D721Med (cell line): ENCODE results near the gene SLC25A34.

Source experiments
- DNase-seq: peaks from one replicate; pipeline ENCODE4 v3.0.0; 2011; ENCODE audit warnings: low spot score; ENCODE audit not compliant: insufficient read length
- FAIRE-seq: peaks from 2 replicates; lab custom pipeline; 2011; peaks lifted over from hg19 to GRCh38; lab: Jason Lieb, UNC
- CTCF ChIP-seq: IDR thresholded peaks from 2 replicates; pipeline ENCODE4 v1.5.1; 2012; ENCODE audit warnings: mild to moderate bottlenecking, control low read depth; ENCODE audit not compliant: insufficient read depth; ENCODE audit errors: missing control alignments

SLC25A34 gene

GRCh38 chr1:15712168-15712567 is 23.9 kb upstream of the SLC25A34 start:
- no peak for DNase-seq
- TF ChIP-seq CTCF: no peak
- FAIRE-seq: no peak

DNA sequence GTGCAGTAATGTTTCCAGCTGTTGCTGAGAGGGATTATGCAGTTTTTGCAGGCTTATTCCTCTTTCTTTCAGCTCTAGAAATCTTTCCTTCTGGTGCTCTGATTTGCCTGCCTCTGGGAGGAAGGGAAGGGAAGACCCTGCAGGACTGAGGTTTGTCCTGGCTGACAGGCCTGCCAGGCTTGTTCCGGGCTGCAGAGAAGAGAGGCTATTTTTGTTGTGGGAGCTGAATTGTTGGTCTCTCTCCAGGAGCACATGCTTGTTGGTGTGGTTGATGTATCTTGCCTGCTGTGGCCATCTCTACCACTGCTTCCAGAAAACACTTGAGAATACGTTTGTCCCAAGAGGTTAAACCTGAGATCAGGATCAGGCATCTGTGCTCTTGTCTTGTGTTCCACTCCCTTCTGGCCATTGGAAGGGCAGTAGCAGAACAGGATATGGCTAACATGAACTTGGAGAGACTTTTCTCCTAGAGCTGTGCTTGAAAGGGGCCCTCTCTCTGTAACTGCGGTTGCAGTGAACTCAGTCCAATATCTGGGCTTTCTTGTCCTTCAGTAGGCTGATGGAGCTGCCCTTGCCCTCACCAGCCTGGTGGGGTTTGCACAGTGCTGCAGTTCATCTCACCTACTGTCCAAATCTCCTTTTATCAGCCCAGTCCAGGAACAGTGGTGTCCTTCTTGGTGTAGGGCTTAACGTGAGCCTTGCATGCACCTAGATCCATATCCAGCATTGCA is 21.5 kb upstream of the SLC25A34 start:
- no peak for FAIRE-seq
- DNase-seq: no peak
- no peak for TF ChIP-seq CTCF

DNA sequence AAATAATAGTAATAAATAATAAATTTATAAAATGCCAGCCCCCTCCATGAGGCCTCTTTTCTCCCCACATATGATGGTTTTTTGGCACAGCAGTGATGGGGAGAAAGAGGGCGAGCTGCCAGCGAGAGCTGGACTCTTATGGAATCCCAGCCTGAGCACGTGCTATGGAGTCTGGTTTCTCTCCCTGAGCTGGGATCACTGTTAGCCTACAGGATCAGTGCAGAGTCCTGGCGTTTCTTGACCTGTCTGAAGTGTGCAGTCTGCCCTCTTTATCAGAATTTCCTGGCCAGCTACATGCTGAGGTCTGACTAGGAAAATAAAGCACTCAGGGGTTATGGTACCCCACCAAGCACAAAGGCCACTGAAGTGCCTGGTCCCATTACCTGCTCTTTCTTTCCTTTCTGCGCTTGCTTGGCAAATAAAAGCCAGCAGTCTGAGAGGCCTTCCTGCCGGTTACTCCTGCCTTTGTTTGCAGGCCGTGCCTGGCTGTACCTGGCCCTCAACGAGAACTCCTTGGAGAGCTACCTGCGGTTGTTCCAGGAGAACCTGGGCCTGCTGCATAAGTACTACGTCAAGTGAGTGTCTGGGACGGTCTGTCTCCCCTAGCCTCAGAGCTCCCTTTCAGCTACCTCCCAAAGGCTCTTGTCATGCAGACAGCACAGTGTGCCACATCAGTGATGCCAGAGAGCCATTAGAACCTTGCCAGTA is 18.5 kb upstream of the SLC25A34 start:
- DNase-seq (no peak), FAIRE-seq (no peak)
- no peak for TF ChIP-seq CTCF

- DNase-seq: no peak
- FAIRE-seq: no peak
Observed at GRCh38 chr1:15718199-15718601, 17.9 kb upstream of the SLC25A34 start.

GRCh38 chr1:15719381-15720120 is 16.5 kb upstream of the SLC25A34 start:
- TF ChIP-seq CTCF: no peak
- FAIRE-seq: no peak
- DNase-seq: no peak

More at GRCh38 chr1:15718199-15718601, 17.9 kb upstream of the SLC25A34 start:
- no peak for TF ChIP-seq CTCF

DNA sequence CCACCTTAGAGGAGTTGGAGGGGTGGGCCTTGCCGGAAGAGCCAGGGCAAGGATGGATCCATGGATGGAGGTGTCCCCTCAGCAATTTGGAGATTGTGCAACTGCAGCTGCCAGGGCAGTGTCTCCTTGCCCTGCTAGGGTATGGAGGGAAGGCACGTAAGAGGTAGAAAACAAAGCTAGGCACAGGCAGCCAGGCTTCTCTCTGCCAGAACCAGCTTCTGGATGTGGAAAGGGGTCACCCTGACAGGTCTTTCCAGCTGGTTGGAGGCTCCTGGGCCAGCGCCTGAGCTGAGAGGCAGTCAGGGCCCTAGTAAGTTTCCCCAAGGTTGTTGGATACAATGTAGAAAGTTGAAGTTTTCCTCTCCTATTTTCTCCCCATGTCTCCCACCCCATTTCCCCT is 15.2 kb upstream of the SLC25A34 start:
- no peak for TF ChIP-seq CTCF
- FAIRE-seq (no peak), DNase-seq (no peak)
